Activated T-cell treated with anti-CD3 and anti-CD28 coated beads, Interleukin-2, amount 50 U/mL, for 24 hours (primary cell): ENCODE data around the gene SRGAP2B.
A peak's percentile ranks its signal among the peaks of the same experiment; 100 is the strongest.
"Not testable (repeated sequence)": the region's sequence is repeated elsewhere in the genome, so short reads cannot be mapped to it uniquely, and the experiment has no call there.

Source experiments
- DNase-seq: peaks from one replicate; pipeline ENCODE4 v3.0.0-alpha.2; 2020
- H3K27ac Mint-ChIP-seq: 2 replicates; pipeline ENCODE4 v1.8.0; 2020; ENCODE audit warnings: mild to moderate bottlenecking, mixed read lengths
- H3K27me3 Mint-ChIP-seq: 2 replicates; pipeline ENCODE4 v1.8.0; 2020; ENCODE audit warnings: mixed read lengths
- H3K36me3 Mint-ChIP-seq: 2 replicates; pipeline ENCODE4 v1.8.0; 2020; ENCODE audit warnings: low read depth, mixed read lengths
- H3K4me1 Mint-ChIP-seq: 2 replicates; pipeline ENCODE4 v1.8.0; 2020; ENCODE audit warnings: low read depth, mixed read lengths
- H3K4me3 Mint-ChIP-seq: 2 replicates; pipeline ENCODE4 v1.8.0; 2020; ENCODE audit warnings: mild to moderate bottlenecking, moderate library complexity, mixed read lengths
- H3K9me3 Mint-ChIP-seq: 2 replicates; pipeline ENCODE4 v1.8.0; 2020; ENCODE audit warnings: mixed read lengths

The SRGAP2B gene

GRCh38 chr1:145095284-145096057 is at the start of gene SRGAP2B, which contains the start of gene FAM72D:
SRGAP2B (minus strand) TSS chr1:145095328; CDS start chr1:145092901, 2,427 bp downstream.
FAM72D (plus strand) TSS chr1:145095974; CDS start chr1:145096848, 874 bp downstream.
- H3K27ac Mint-ChIP-seq, DNase-seq: not testable (repeated sequence)

DNA sequence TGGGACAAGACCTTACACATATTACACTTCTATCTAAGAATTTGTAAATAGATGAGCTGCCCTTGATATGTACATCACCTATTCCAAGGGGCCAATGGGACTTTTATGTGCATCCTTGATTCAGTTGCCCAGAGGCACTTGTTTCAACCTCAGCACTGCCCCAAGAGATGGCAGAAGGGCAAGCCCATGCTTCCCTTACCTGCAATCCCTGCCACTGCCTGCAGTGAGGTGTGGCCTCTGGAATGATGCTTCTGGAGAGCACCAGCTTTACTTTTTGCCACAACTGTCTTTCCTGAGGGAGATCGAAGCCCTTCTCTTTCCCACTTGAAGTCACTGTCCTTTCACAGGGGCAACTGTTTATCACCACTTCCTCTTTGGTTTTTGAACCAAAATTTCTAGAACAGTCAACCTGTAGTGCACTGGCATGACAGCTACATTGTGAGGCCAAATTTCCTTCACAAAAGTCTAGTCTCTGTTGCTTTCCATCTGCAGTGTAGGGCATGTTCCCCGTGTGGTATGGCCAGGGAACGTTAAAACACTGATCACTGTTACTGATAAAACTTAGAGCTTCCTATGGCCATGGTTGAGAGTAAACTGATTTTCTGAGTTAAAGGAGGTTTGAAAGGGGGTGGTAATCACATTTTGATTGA is 49.3 kb upstream of the SRGAP2B start:
- DNase-seq, H3K27me3 Mint-ChIP-seq, H3K4me3 Mint-ChIP-seq, H3K27ac Mint-ChIP-seq, H3K9me3 Mint-ChIP-seq, H3K4me1 Mint-ChIP-seq, H3K36me3 Mint-ChIP-seq: not testable (repeated sequence)

More at GRCh38 chr1:145095284-145096057, at the start of gene SRGAP2B, which contains the start of gene FAM72D:
- peak within 1 kb of the TSS; percentile 50 for H3K4me3 Mint-ChIP-seq
- H3K9me3 Mint-ChIP-seq, H3K4me1 Mint-ChIP-seq, H3K27me3 Mint-ChIP-seq, H3K36me3 Mint-ChIP-seq: not testable (repeated sequence)

- not testable (repeated sequence) for H3K36me3 Mint-ChIP-seq, H3K9me3 Mint-ChIP-seq, H3K4me3 Mint-ChIP-seq, H3K4me1 Mint-ChIP-seq, H3K27me3 Mint-ChIP-seq, H3K27ac Mint-ChIP-seq, DNase-seq
These were observed 45.4 kb upstream of the SRGAP2B start for GRCh38 chr1:145140549-145140948.

DNA sequence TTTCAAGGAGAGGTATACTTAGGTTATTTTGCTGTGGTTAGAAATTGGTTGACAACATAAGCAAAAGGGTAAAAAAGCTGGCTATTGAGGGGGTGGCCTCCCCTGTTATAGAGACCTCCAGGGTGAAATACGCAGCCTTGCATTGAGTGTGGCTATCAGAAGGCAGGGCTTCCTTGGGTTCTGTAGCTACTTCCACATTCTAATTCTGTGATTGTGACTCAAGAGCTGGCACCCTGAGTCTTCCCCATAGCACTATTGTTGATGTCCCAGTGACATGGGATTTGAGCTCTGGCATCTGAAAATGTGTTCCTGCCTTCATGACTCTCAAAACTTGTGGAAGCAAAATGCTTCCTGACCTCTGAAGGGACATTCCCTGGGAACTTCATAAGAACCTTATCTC is 39.3 kb upstream of the SRGAP2B start:
- H3K36me3 Mint-ChIP-seq, H3K4me3 Mint-ChIP-seq, H3K27ac Mint-ChIP-seq, H3K4me1 Mint-ChIP-seq, H3K9me3 Mint-ChIP-seq, DNase-seq, H3K27me3 Mint-ChIP-seq: not testable (repeated sequence)

GRCh38 chr1:145128697-145129469 is 33.8 kb upstream of the SRGAP2B start:
- not testable (repeated sequence) for H3K27me3 Mint-ChIP-seq

GRCh38 chr1:145127144-145127543 is 32.0 kb upstream of the SRGAP2B start:
- not testable (repeated sequence) for H3K36me3 Mint-ChIP-seq, H3K27ac Mint-ChIP-seq, H3K4me1 Mint-ChIP-seq, H3K4me3 Mint-ChIP-seq, DNase-seq, H3K27me3 Mint-ChIP-seq, H3K9me3 Mint-ChIP-seq

More at GRCh38 chr1:145128697-145129469, 33.8 kb upstream of the SRGAP2B start:
- not testable (repeated sequence) for H3K9me3 Mint-ChIP-seq, DNase-seq, H3K4me3 Mint-ChIP-seq, H3K27ac Mint-ChIP-seq, H3K36me3 Mint-ChIP-seq, H3K4me1 Mint-ChIP-seq

DNA sequence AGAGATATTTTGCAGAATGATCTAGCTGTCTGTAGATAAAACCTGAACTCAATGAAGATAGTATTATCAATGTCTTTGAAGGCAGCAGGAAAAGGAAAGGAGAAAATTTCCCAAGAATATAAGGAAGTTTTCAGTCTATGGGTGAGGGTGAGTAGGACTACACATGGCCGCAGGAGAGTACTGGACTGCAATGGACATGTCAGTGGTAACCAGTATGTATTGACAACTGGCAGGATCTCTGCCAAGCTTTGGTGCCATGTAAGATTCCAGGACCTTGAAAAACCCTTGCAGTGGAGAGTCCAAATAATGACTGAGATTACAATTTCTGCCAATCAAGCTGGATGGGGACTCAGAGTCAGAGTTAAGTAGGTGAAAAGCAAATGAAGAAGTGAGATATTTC is 30.0 kb upstream of the SRGAP2B start:
- not testable (repeated sequence) for H3K9me3 Mint-ChIP-seq, H3K36me3 Mint-ChIP-seq, H3K27ac Mint-ChIP-seq, H3K27me3 Mint-ChIP-seq, H3K4me1 Mint-ChIP-seq, DNase-seq, H3K4me3 Mint-ChIP-seq

GRCh38 chr1:145123992-145124641 is 29.0 kb upstream of the SRGAP2B start:
- H3K36me3 Mint-ChIP-seq, H3K27ac Mint-ChIP-seq, H3K4me1 Mint-ChIP-seq, DNase-seq, H3K4me3 Mint-ChIP-seq, H3K9me3 Mint-ChIP-seq, H3K27me3 Mint-ChIP-seq: not testable (repeated sequence)

DNA sequence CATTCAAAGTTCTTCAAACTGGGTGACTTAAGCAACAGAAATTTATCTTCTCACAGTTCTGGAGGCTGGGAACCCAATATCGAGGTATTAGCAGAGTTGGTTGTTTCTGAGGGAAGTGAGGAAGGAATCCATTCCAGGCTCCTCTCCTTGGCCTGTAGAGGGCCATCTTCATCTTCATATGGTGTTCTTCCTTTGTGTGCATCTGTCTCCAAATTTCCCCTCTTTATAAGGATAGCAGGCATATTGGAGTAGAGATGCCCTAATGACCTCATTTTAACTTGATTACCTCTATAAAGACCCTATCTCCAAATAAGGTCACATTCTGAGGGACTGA is 27.9 kb upstream of the SRGAP2B start:
- not testable (repeated sequence) for H3K27ac Mint-ChIP-seq, DNase-seq, H3K9me3 Mint-ChIP-seq, H3K4me3 Mint-ChIP-seq, H3K4me1 Mint-ChIP-seq, H3K27me3 Mint-ChIP-seq, H3K36me3 Mint-ChIP-seq

DNA sequence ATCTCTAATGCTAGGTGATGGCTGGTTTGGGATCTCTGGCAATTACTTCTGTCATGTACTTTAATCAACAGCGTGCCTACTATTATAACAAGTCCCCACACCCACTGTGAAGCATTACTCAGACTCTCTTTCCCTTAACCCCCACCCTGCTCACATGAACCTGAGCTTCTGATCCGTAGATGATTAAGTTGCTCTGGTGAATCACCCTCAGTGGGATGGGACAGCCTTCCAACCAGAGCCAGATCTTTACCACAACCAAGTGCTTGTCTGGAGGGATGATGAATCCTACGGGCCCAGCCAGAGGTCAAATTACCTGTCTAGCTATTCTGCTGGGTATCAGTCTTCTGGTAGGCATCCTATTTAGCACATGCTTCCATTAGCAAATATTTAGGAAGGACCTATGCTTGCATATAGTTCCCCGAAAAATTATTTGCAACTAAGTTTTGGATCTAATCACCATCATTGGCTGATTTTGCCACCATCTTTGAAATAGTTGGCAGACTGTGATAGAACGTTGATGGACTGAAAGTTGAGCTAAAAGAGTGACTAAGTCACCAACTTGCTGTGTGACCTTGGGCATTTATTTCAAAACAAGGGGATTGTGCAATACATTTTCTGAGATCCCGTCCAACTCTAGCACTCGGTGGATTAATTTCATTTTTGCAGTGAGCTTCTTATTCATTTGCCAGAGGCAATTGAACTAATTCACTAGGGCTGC is 27.4 kb upstream of the SRGAP2B start:
- not testable (repeated sequence) for H3K9me3 Mint-ChIP-seq, H3K4me1 Mint-ChIP-seq

GRCh38 chr1:145119842-145120241 is 24.7 kb upstream of the SRGAP2B start:
- not testable (repeated sequence) for H3K27ac Mint-ChIP-seq, H3K36me3 Mint-ChIP-seq, H3K4me1 Mint-ChIP-seq, DNase-seq, H3K27me3 Mint-ChIP-seq, H3K4me3 Mint-ChIP-seq, H3K9me3 Mint-ChIP-seq

More for the DNA sequence above, 27.4 kb upstream of the SRGAP2B start:
- DNase-seq, H3K4me3 Mint-ChIP-seq, H3K36me3 Mint-ChIP-seq, H3K27ac Mint-ChIP-seq, H3K27me3 Mint-ChIP-seq: not testable (repeated sequence)

- H3K27me3 Mint-ChIP-seq, H3K27ac Mint-ChIP-seq, H3K36me3 Mint-ChIP-seq, DNase-seq, H3K4me1 Mint-ChIP-seq, H3K9me3 Mint-ChIP-seq, H3K4me3 Mint-ChIP-seq: not testable (repeated sequence)
These were observed 20.7 kb upstream of the SRGAP2B start for GRCh38 chr1:145115587-145116493.

GRCh38 chr1:145114560-145115057 is 19.5 kb upstream of the SRGAP2B start:
- H3K27me3 Mint-ChIP-seq, DNase-seq, H3K27ac Mint-ChIP-seq: not testable (repeated sequence)

More at GRCh38 chr1:145114560-145115057, 19.5 kb upstream of the SRGAP2B start:
- H3K4me1 Mint-ChIP-seq, H3K4me3 Mint-ChIP-seq, H3K9me3 Mint-ChIP-seq, H3K36me3 Mint-ChIP-seq: not testable (repeated sequence)
